Esophagus squamous epithelium (tissue), 4 donors: ENCODE results near the gene TMEM191C.
"Not testable (repeated sequence)": the region's sequence is repeated elsewhere in the genome, so short reads cannot be mapped to it uniquely, and the experiment has no call there.

ENCODE experiments used
- CTCF ChIP-seq, 6 experiments: fragments of 450-650 bp in 4 of 6; fragments of 200-600 bp in 2 of 6; sonication (generic) in 2 of 6; IDR thresholded peaks; one replicate each; pipeline ENCODE4 v1.5.1; 2016 to 2019; ENCODE audit warnings: antibody characterized with exemption in 6 of 6, mild to moderate bottlenecking in 4 of 6, moderate library complexity in 4 of 6
- POLR2A ChIP-seq, 4 donors: fragments of 450-650 bp; IDR thresholded peaks; one replicate each; pipeline ENCODE4 v1.6.1; 2017; ENCODE audit warnings: antibody characterized with exemption in 4 of 4, mild to moderate bottlenecking in 4 of 4, moderate library complexity in 3 of 4

DNA sequence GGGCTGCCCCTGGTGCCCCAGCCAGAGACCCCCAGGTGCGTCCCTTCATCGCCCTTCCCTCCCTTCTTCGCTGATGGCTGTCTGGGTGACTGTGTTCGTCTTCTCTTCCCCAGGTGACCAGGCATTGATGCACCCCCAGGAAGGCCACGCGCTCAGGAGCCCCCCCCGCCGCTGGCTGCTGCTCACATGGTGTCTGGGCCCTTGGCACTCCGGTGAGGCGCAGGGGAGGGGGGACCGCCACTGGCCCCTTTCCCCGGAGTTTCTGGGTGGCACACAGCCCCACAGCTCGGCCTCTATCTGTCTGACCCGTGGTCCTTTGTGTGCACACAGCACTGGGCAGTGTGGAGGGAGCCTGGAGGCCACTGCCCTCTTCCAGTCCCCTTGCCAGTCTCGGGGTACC, 24.5 kb upstream of the TMEM191C start:
- TF ChIP-seq CTCF, POLR2A (IDR thresholded peaks at IDR 0.05): not testable (repeated sequence)
